ENCODE measurements around the gene LZIC. TPM values are rescaled to one million over a fixed set of nuclear protein-coding genes. Genes with fewer than 3 reads are reported as not detected.

The LZIC gene
- total and polyA plus RNA-seq, 9 of the 15 experiments (the other 6 are each of a cell fraction or from before 2014, with no cell fraction given) = 32.9 to 109 (median 61.7) TPM

DNA sequence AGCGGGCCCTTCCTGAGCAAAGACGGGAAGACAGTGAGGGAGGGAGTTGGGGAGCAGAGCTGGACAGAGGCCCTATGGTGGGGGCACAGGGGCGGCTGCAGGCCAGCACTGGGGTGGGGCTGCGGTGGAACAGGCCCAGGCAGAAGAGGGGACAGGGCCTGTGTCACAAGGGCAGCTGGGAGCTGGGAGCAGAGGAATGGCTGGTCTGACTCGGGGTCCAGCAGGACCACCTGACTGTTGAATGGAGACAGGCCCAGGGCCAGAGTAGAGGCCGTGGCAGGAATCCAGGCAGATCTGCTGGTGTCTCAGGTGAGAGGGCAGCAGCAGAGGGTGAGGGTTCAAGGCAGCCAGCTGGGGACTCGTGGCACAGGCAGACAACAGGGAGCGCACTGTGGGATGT, 58.4 kb downstream of the LZIC start:
- BruUV-seq (replicated peaks) = no TSS peak
- no peaks in the 10 kb centered on the region for H3K27me3 ChIP-seq (ENCODE audit: control insufficient read depth in 2 of 2, insufficient read depth in 2 of 2, low read length in 2 of 2)
- H4K20me1 ChIP-seq (replicated peaks; ENCODE audit: control insufficient read depth, insufficient read depth, low read length) = peaks cover 4% of the 10 kb centered on the region; the same call in 1 of the 2 replicates
- in situ Hi-C loops (cut with MboI) = no loop called here
- no peak for DNase-seq (ENCODE audit: extremely low read depth in 1 of 4, low spot score in 3 of 4)
- no peaks in the 10 kb centered on the region for H3K9me3 ChIP-seq (replicated peaks; ENCODE audit: control insufficient read depth, insufficient read depth, low read depth, low read length)
- no peak overlapping the region for H2AFZ ChIP-seq (ENCODE audit: low read depth, low read length)
- H3K79me2 ChIP-seq (ENCODE audit: control insufficient read depth, insufficient read depth, low read length) = no peaks in the 10 kb centered on the region
- intact Hi-C loops (cut with micrococcal nuclease) = no loop called here
- TF ChIP-seq SAFB2 (IDR thresholded peaks at IDR 0.05; ENCODE audit: borderline replicate concordance, low read depth, low read length, severe bottlenecking) (no peak), ZNF347 (CRISPR knock-in tag; IDR thresholded peaks at IDR 0.05; ENCODE audit: low read depth) (no peak), STAG1 (CRISPR knock-in tag; IDR thresholded peaks at IDR 0.05; ENCODE audit: borderline replicate concordance) (0 out of 2 replicates have a peak, but pooled peaks have one; percentile 8)
- H3K4me1 ChIP-seq (replicated peaks in 1 of 2; ENCODE audit: control insufficient read depth in 2 of 2, insufficient read depth in 2 of 2, low read length in 2 of 2) = peaks cover 0 to 30% of the 10 kb centered on the region in 2 experiments; a peak in 4 of 5 replicates
- 71% methylated on average over 8 of the region's 8 CpGs for WGBS (ENCODE audit: insufficient coverage, low coverage, missing lambda C conversion rate)
- POLR2A ChIA-PET = interaction anchor here (1.2 to 1.6 kb wide), 2 partner anchors 16 to 59 kb away, joined by 3 to 6 read pairs; partner anchors contain the start of genes LZIC and NMNAT1
- CTCF ChIA-PET (ENCODE audit: low intra/inter-chr PET ratio) = no interaction called here
- peak overlapping the region in 1 of 2 experiments; percentile 79; a peak in 1 of 4 replicates for H3K9ac ChIP-seq (ENCODE audit: insufficient read depth in 1 of 2, low read depth in 2 of 2, low read length in 2 of 2)
- no peak overlapping the region for H3K4me2 ChIP-seq (ENCODE audit: insufficient read depth, low read length)
- no peak overlapping the region for H3K4me3 ChIP-seq
- FAIRE-seq = no peak
- no peak for ATAC-seq
- peaks cover 3% of the 10 kb centered on the region for H3K9me1 ChIP-seq (ENCODE audit: control insufficient read depth, insufficient read depth, low read length)
- no peak overlapping the region for H3K27ac ChIP-seq (ENCODE audit: extremely low read depth, low read depth, low read length)
- no peaks in the 10 kb centered on the region; the same call in 2 of the 3 replicates for H3K36me3 ChIP-seq (ENCODE audit: control insufficient read depth, insufficient read depth, low read length)

All from K562 (cell line).